DOHH2 (cell line): Measurements from ENCODE around the gene COPS8.

Experiments used
- H3F3A ChIP-seq: fragments of 200-600 bp; sonication (generic), shearing (Covaris generic); 2 replicates; pipeline ENCODE4 v1.6.0; 2016; ENCODE audit warnings: antibody characterized with exemption, mild to moderate bottlenecking; ENCODE audit not compliant: control insufficient read depth, insufficient read depth
- H3K27ac ChIP-seq: fragments of 200-600 bp; sonication (generic); 2 replicates; pipeline ENCODE4 v1.5.1; 2014; ENCODE audit warnings: low read depth, mild to moderate bottlenecking, low read length, moderate library complexity
- H3K27me3 ChIP-seq: fragments of 200-600 bp; sonication (generic); 2 replicates; pipeline ENCODE4 v1.6.1; 2014; ENCODE audit warnings: mild to moderate bottlenecking, low read length, mixed read lengths; ENCODE audit not compliant: control insufficient read depth
- H3K36me3 ChIP-seq: fragments of 200-600 bp; sonication (generic); 2 replicates; pipeline ENCODE4 v1.6.1; 2014; ENCODE audit warnings: mild to moderate bottlenecking, low read length, moderate library complexity, mixed read lengths; ENCODE audit not compliant: control insufficient read depth
- H3K4me1 ChIP-seq: fragments of 200-600 bp; sonication (generic); 2 replicates; pipeline ENCODE4 v1.6.1; 2014; ENCODE audit warnings: mild to moderate bottlenecking, low read length, mixed read lengths; ENCODE audit not compliant: control insufficient read depth
- H3K4me2 ChIP-seq: fragments of 200-600 bp; sonication (generic); 2 replicates; pipeline ENCODE4 v1.6.0; 2014; ENCODE audit warnings: mild to moderate bottlenecking, low read length, moderate library complexity
- H3K4me3 ChIP-seq: fragments of 200-600 bp; sonication (generic); 2 replicates; pipeline ENCODE4 v1.5.1; 2014; ENCODE audit warnings: mild to moderate bottlenecking, low read length, mixed read lengths
- H3K79me2 ChIP-seq: fragments of 200-600 bp; sonication (generic); 2 replicates; pipeline ENCODE4 v1.6.1; 2014; ENCODE audit warnings: mild to moderate bottlenecking, low read length, mixed read lengths; ENCODE audit not compliant: control insufficient read depth
- H3K9me2 ChIP-seq: fragments of 200-600 bp; sonication (generic); replicated peaks from 2 replicates; pipeline ENCODE4 v1.6.1; 2014; ENCODE audit warnings: mild to moderate bottlenecking, low read length, mixed read lengths; ENCODE audit not compliant: control insufficient read depth
- H3K9me3 ChIP-seq: fragments of 200-600 bp; sonication (generic); 2 replicates; pipeline ENCODE4 v1.6.1; 2014; ENCODE audit warnings: antibody characterized with exemption, low read length, mixed read lengths; ENCODE audit not compliant: control insufficient read depth, insufficient read depth
- H4K20me1 ChIP-seq: fragments of 200-600 bp; sonication (generic); 2 replicates; pipeline ENCODE4 v1.6.0; 2014; ENCODE audit warnings: low read depth, mild to moderate bottlenecking, antibody characterized with exemption, low read length, moderate library complexity; ENCODE audit not compliant: control insufficient read depth, insufficient read depth
- CTCF ChIP-seq: fragments of 200-600 bp; sonication (generic); IDR thresholded peaks from one replicate; pipeline ENCODE4 v1.5.1; 2014; ENCODE audit warnings: antibody characterized with exemption, mild to moderate bottlenecking, low read depth, low read length; ENCODE audit not compliant: poor library complexity, severe bottlenecking
- EZH2phosphoT487 ChIP-seq: fragments of 200-600 bp; sonication (generic); IDR thresholded peaks from 2 replicates; pipeline ENCODE4 v1.6.1; 2017; ENCODE audit warnings: borderline replicate concordance, mild to moderate bottlenecking, antibody characterized with exemption, low read length, moderate library complexity, mixed read lengths

Gene COPS8

GRCh38 chr2:237144516-237144915 is 58.8 kb downstream of the COPS8 start:
- H3K36me3 ChIP-seq: no peaks in the 10 kb centered on the region
- H3K4me2 ChIP-seq: no peak overlapping the region
- H3K27ac ChIP-seq: no peak overlapping the region
- no peaks in the 10 kb centered on the region for H3K9me2 ChIP-seq
- no peak overlapping the region for H3K4me3 ChIP-seq
- peaks cover 4% of the 10 kb centered on the region; the same call in 1 of the 2 replicates for H3K27me3 ChIP-seq
- H3K9me3 ChIP-seq: peaks cover 4% of the 10 kb centered on the region
- no peaks in the 10 kb centered on the region for H3F3A ChIP-seq
- no peaks in the 10 kb centered on the region for H4K20me1 ChIP-seq
- H3K4me1 ChIP-seq: no peaks in the 10 kb centered on the region
- TF ChIP-seq CTCF (no peak), EZH2phosphoT487 (no peak)
- no peaks in the 10 kb centered on the region for H3K79me2 ChIP-seq

GRCh38 chr2:237147317-237147716 is 61.6 kb downstream of the COPS8 start:
- no peaks in the 10 kb centered on the region for H3K79me2 ChIP-seq
- no peak overlapping the region for H3K27ac ChIP-seq
- H3K4me3 ChIP-seq: no peak overlapping the region
- H3F3A ChIP-seq: no peaks in the 10 kb centered on the region
- H3K9me3 ChIP-seq: peaks cover 4% of the 10 kb centered on the region; the same call in 1 of the 2 replicates
- no peaks in the 10 kb centered on the region for H3K4me1 ChIP-seq
- H3K9me2 ChIP-seq: no peaks in the 10 kb centered on the region
- H3K36me3 ChIP-seq: no peaks in the 10 kb centered on the region
- peaks cover 4% of the 10 kb centered on the region; the same call in 1 of the 2 replicates for H3K27me3 ChIP-seq
- no peaks in the 10 kb centered on the region for H4K20me1 ChIP-seq
- TF ChIP-seq EZH2phosphoT487: no peak
- TF ChIP-seq CTCF: no peak
- no peak overlapping the region for H3K4me2 ChIP-seq

- H3K27me3 ChIP-seq: no peaks in the 10 kb centered on the region
- no peak for TF ChIP-seq EZH2phosphoT487
- no peak for TF ChIP-seq CTCF
- H3K4me1 ChIP-seq: no peaks in the 10 kb centered on the region
- H3K4me2 ChIP-seq: no peak overlapping the region
- H3K27ac ChIP-seq: no peak overlapping the region
- no peaks in the 10 kb centered on the region for H3F3A ChIP-seq
- H3K9me2 ChIP-seq: no peaks in the 10 kb centered on the region
- H3K9me3 ChIP-seq: peaks cover 4% of the 10 kb centered on the region; the same call in 1 of the 2 replicates
- H3K4me3 ChIP-seq: no peak overlapping the region
- no peaks in the 10 kb centered on the region for H3K36me3 ChIP-seq
- no peaks in the 10 kb centered on the region for H4K20me1 ChIP-seq
- no peaks in the 10 kb centered on the region for H3K79me2 ChIP-seq
Measured at GRCh38 chr2:237148624-237149023, 62.9 kb downstream of the COPS8 start.

GRCh38 chr2:237149425-237149824 is 63.7 kb downstream of the COPS8 start:
- no peaks in the 10 kb centered on the region for H3K79me2 ChIP-seq
- H3F3A ChIP-seq: no peaks in the 10 kb centered on the region
- no peaks in the 10 kb centered on the region for H3K36me3 ChIP-seq
- no peak overlapping the region for H3K4me2 ChIP-seq
- H3K9me2 ChIP-seq: no peaks in the 10 kb centered on the region
- H3K4me1 ChIP-seq: no peaks in the 10 kb centered on the region
- H3K27ac ChIP-seq: no peak overlapping the region
- peaks cover 4% of the 10 kb centered on the region; the same call in 1 of the 2 replicates for H3K9me3 ChIP-seq
- no peaks in the 10 kb centered on the region for H4K20me1 ChIP-seq
- H3K27me3 ChIP-seq: no peaks in the 10 kb centered on the region
- no peak overlapping the region for H3K4me3 ChIP-seq
- TF ChIP-seq EZH2phosphoT487: no peak
- no peak for TF ChIP-seq CTCF
